Activated naive CD4-positive, alpha-beta T cell treated with anti-CD3 and anti-CD28 coated beads for 36 hours (primary cell): ENCODE data around the gene EXOC3L4. TPM values are rescaled to one million over a fixed set of nuclear protein-coding genes. Genes with fewer than 3 reads are reported as not detected.

Experiments used
- CTCF ChIA-PET: fragments of 350-600 bp; sonication (Branson Sonifier 250); formaldehyde crosslinking; loops from one replicate; lab custom pipeline; 2021; ENCODE audit warnings: antibody characterized with exemption; lab: Charles Lee
- DNase-seq: peaks from one replicate; pipeline ENCODE4 v3.0.0-alpha.2; 2020
- H3K27ac Mint-ChIP-seq: one replicate; pipeline ENCODE4 v1.8.0; 2021; ENCODE audit warnings: mild to moderate bottlenecking, mixed read lengths
- H3K27me3 Mint-ChIP-seq: one replicate; pipeline ENCODE4 v1.8.0; 2021; ENCODE audit warnings: low read depth, mixed read lengths
- H3K36me3 Mint-ChIP-seq: one replicate; pipeline ENCODE4 v1.8.0; 2021; ENCODE audit warnings: low read depth, mixed read lengths
- H3K4me1 Mint-ChIP-seq: one replicate; pipeline ENCODE4 v1.8.0; 2021; ENCODE audit warnings: low read depth, mixed read lengths
- H3K4me3 Mint-ChIP-seq: one replicate; pipeline ENCODE4 v1.8.0; 2021; ENCODE audit warnings: mild to moderate bottlenecking, moderate library complexity, mixed read lengths
- H3K9me3 Mint-ChIP-seq: one replicate; pipeline ENCODE4 v1.8.0; 2021; ENCODE audit warnings: mixed read lengths
- intact Hi-C: fragments of 100-400 bp; cut with micrococcal nuclease; formaldehyde crosslinking; loops from one replicate; pipeline ENCODE4 v1.15.1; 2023
- total RNA-seq, 2 experiments: library from RNA; stranded (reverse); gene quantifications; one replicate each; pipeline ENCODE4 v1.2.3, GENCODE V29; 2021

EXOC3L4 gene
- total RNA-seq, 2 experiments from 2014 or later, result not detected

GRCh38 chr14:103087343-103087835 is 7.1 kb upstream of the EXOC3L4 start:
- no peak for DNase-seq
- peaks cover 3% of the 10 kb centered on the region for H3K4me1 Mint-ChIP-seq
- H3K36me3 Mint-ChIP-seq, result no peaks in the 10 kb centered on the region
- intact Hi-C loops, result no loop called here
- no peak overlapping the region for H3K27ac Mint-ChIP-seq
- CTCF ChIA-PET, result interaction anchor here (0.6 to 4.2 kb wide), 3 partner anchors 18 to 524 kb away, joined by 3 to 15 read pairs (median 3); no protein-coding TSS in a partner anchor
- H3K4me3 Mint-ChIP-seq, result no peak overlapping the region
- peaks cover 7% of the 10 kb centered on the region for H3K27me3 Mint-ChIP-seq
- no peaks in the 10 kb centered on the region for H3K9me3 Mint-ChIP-seq

- CTCF ChIA-PET, result no interaction called here
- no peaks in the 10 kb centered on the region for H3K9me3 Mint-ChIP-seq
- H3K27ac Mint-ChIP-seq, result no peak overlapping the region
- no peak for DNase-seq
- H3K4me3 Mint-ChIP-seq, result no peak overlapping the region
- no peaks in the 10 kb centered on the region for H3K36me3 Mint-ChIP-seq
- peaks cover 3% of the 10 kb centered on the region for H3K4me1 Mint-ChIP-seq
- peaks cover 7% of the 10 kb centered on the region for H3K27me3 Mint-ChIP-seq
- intact Hi-C loops, result no loop called here
Measured at GRCh38 chr14:103088921-103089320, 5.6 kb upstream of the EXOC3L4 start.

GRCh38 chr14:103089386-103090335 is 4.9 kb upstream of the EXOC3L4 start:
- no peak for DNase-seq
- Mint-ChIP-seq H3K27me3 (peaks cover 4% of the 10 kb centered on the region), H3K36me3 (no peaks in the 10 kb centered on the region), H3K9me3 (no peaks in the 10 kb centered on the region), H3K27ac (no peak overlapping the region), H3K4me3 (no peak overlapping the region), H3K4me1 (peaks cover 3% of the 10 kb centered on the region)
- CTCF ChIA-PET, result interaction anchor here (0.6 to 1.3 kb wide), 2 partner anchors 15 to 24 kb away, joined by 3 read pairs; no protein-coding TSS in a partner anchor
- intact Hi-C loops, result loop anchor here (10.0 kb wide), 1 partner anchor 565 kb away; no protein-coding TSS in a partner anchor

- Mint-ChIP-seq H3K36me3 (no peaks in the 10 kb centered on the region), H3K9me3 (no peaks in the 10 kb centered on the region), H3K27ac (no peak overlapping the region), H3K27me3 (peaks cover 1% of the 10 kb centered on the region), H3K4me1 (peaks cover 3% of the 10 kb centered on the region), H3K4me3 (peak overlapping the region; percentile 29)
- no peak for DNase-seq
- intact Hi-C loops, result loop anchor here (1.0 to 10.0 kb wide), 2 partner anchors 15 to 566 kb away; no protein-coding TSS in a partner anchor
- CTCF ChIA-PET, result interaction anchor here (0.6 to 1.3 kb wide), 4 partner anchors 12 to 23 kb away, joined by 3 to 6 read pairs (median 4); no protein-coding TSS in a partner anchor
Measured at GRCh38 chr14:103090481-103091020, 4.0 kb upstream of the EXOC3L4 start.

GRCh38 chr14:103091041-103091882 is 3.3 kb upstream of the EXOC3L4 start:
- DNase-seq, result peak; percentile 76
- Mint-ChIP-seq H3K27ac (no peak overlapping the region), H3K27me3 (no peaks in the 10 kb centered on the region), H3K36me3 (no peaks in the 10 kb centered on the region), H3K4me1 (peaks cover 3% of the 10 kb centered on the region), H3K9me3 (no peaks in the 10 kb centered on the region), H3K4me3 (peak overlapping the region; percentile 29)
- intact Hi-C loops, result loop anchor here (1.0 to 10.0 kb wide), 2 partner anchors 16 to 566 kb away; no protein-coding TSS in a partner anchor
- CTCF ChIA-PET, result interaction anchor here (1.2 to 1.3 kb wide), 3 partner anchors 12 to 16 kb away, joined by 3 to 6 read pairs (median 4); no protein-coding TSS in a partner anchor

- no peak for DNase-seq
- H3K27ac Mint-ChIP-seq, result no peak overlapping the region
- H3K27me3 Mint-ChIP-seq, result peaks cover 2% of the 10 kb centered on the region
- peaks cover 3% of the 10 kb centered on the region for H3K4me1 Mint-ChIP-seq
- H3K4me3 Mint-ChIP-seq, result peak overlapping the region; percentile 21
- intact Hi-C loops, result loop anchor here (1.0 to 10.0 kb wide), 2 partner anchors 17 to 567 kb away; no protein-coding TSS in a partner anchor
- no peaks in the 10 kb centered on the region for H3K9me3 Mint-ChIP-seq
- CTCF ChIA-PET, result interaction anchor here (1.0 to 1.3 kb wide), 2 partner anchors 17 kb away, joined by 5 to 6 read pairs; no protein-coding TSS in a partner anchor
- H3K36me3 Mint-ChIP-seq, result no peaks in the 10 kb centered on the region
Measured at GRCh38 chr14:103091883-103092222, 2.7 kb upstream of the EXOC3L4 start.

GRCh38 chr14:103093856-103094405 is 594 bp upstream of the EXOC3L4 start:
- H3K9me3 Mint-ChIP-seq, result no peaks in the 10 kb centered on the region
- no peak overlapping the region for H3K27ac Mint-ChIP-seq
- H3K4me1 Mint-ChIP-seq, result peaks cover 3% of the 10 kb centered on the region
- intact Hi-C loops, result loop anchor here (10.0 kb wide), 1 partner anchor 569 kb away; no protein-coding TSS in a partner anchor
- CTCF ChIA-PET, result interaction anchor here (3.3 kb wide), 1 partner anchor 11 kb away, joined by 28 read pairs; no protein-coding TSS in a partner anchor
- H3K4me3 Mint-ChIP-seq, result no peak overlapping the region
- peaks cover 4% of the 10 kb centered on the region for H3K27me3 Mint-ChIP-seq
- H3K36me3 Mint-ChIP-seq, result no peaks in the 10 kb centered on the region
- DNase-seq, result no peak

GRCh38 chr14:103095210-103095778 is 769 bp downstream of the EXOC3L4 start:
- DNase-seq, result no peak
- Mint-ChIP-seq H3K36me3 (no peaks in the 10 kb centered on the region), H3K4me3 (no peak overlapping the region), H3K27me3 (peaks cover 6% of the 10 kb centered on the region), H3K9me3 (no peaks in the 10 kb centered on the region), H3K4me1 (peaks cover 3% of the 10 kb centered on the region), H3K27ac (no peak overlapping the region)
- CTCF ChIA-PET, result interaction anchor here (0.6 to 3.3 kb wide), 2 partner anchors 10 to 135 kb away, joined by 3 to 28 read pairs; no protein-coding TSS in a partner anchor
- intact Hi-C loops, result loop anchor here (10.0 kb wide), 1 partner anchor 570 kb away; no protein-coding TSS in a partner anchor

GRCh38 chr14:103096387-103096786 is 1.9 kb downstream of the EXOC3L4 start:
- Mint-ChIP-seq H3K36me3 (no peaks in the 10 kb centered on the region), H3K27ac (no peak overlapping the region)
- intact Hi-C loops, result loop anchor here (10.0 kb wide), 1 partner anchor 572 kb away; no protein-coding TSS in a partner anchor

GRCh38 chr14:103097244-103097993 is 2.9 kb downstream of the EXOC3L4 start:
- intact Hi-C loops, result loop anchor here (10.0 kb wide), 1 partner anchor 573 kb away; no protein-coding TSS in a partner anchor

More at GRCh38 chr14:103096387-103096786, 1.9 kb downstream of the EXOC3L4 start:
- Mint-ChIP-seq H3K4me3 (no peak overlapping the region), H3K4me1 (no peaks in the 10 kb centered on the region), H3K9me3 (no peaks in the 10 kb centered on the region), H3K27me3 (peaks cover 10% of the 10 kb centered on the region)
- no peak for DNase-seq
- CTCF ChIA-PET, result interaction anchor here (3.3 kb wide), 1 partner anchor 9 kb away, joined by 28 read pairs; no protein-coding TSS in a partner anchor

More at GRCh38 chr14:103097244-103097993, 2.9 kb downstream of the EXOC3L4 start:
- Mint-ChIP-seq H3K27me3 (peaks cover 16% of the 10 kb centered on the region), H3K4me1 (no peaks in the 10 kb centered on the region), H3K9me3 (no peaks in the 10 kb centered on the region), H3K4me3 (no peak overlapping the region), H3K36me3 (no peaks in the 10 kb centered on the region), H3K27ac (no peak overlapping the region)
- CTCF ChIA-PET, result interaction anchor here (1.3 kb wide), 1 partner anchor 195 kb away, joined by 3 read pairs; no protein-coding TSS in a partner anchor
- no peak for DNase-seq
